Esophagus muscularis mucosa (tissue), 4 donors: ENCODE results near the gene LAPTM5. TPM values are rescaled to one million over a fixed set of nuclear protein-coding genes. Genes with fewer than 3 reads are reported as not detected.

Experiments used
- DNase-seq: peaks from one replicate; pipeline ENCODE4 v3.0.0-alpha.2; 2017; ENCODE audit errors: extremely low spot score
- H3K27ac ChIP-seq, 4 donors: fragments of 200-600 bp; sonication (generic); replicated peaks in 1 of 4; 1 replicate in 3 of 4; 2 replicates in 1 of 4; pipeline ENCODE4 v1.5.1; 2016 to 2019; ENCODE audit warnings: mild to moderate bottlenecking in 1 of 4
- H3K27me3 ChIP-seq, 4 donors: fragments of 200-600 bp; sonication (generic); one replicate each; pipeline versions ENCODE4 v1.5.1 to v1.6.0; 2016 to 2019
- H3K36me3 ChIP-seq, 4 donors: fragments of 200-600 bp; sonication (generic); one replicate each; pipeline ENCODE4 v1.5.1; 2016 to 2019
- H3K4me1 ChIP-seq, 4 donors: fragments of 200-600 bp; sonication (generic); one replicate each; pipeline ENCODE4 v1.5.1; 2016 to 2019
- H3K4me3 ChIP-seq, 4 donors: fragments of 200-600 bp; sonication (generic); 1 replicate in 2 of 4; 2 replicates in 2 of 4; pipeline ENCODE4 v1.5.1; 2016 to 2019; ENCODE audit warnings: mild to moderate bottlenecking in 4 of 4, moderate library complexity in 1 of 4
- H3K9me3 ChIP-seq, 4 donors: fragments of 200-600 bp; sonication (generic); 1 replicate in 3 of 4; 2 replicates in 1 of 4; pipeline ENCODE4 v1.5.1; 2016 to 2019
- EP300 ChIP-seq: sonication (generic); formaldehyde crosslinking; IDR thresholded peaks from one replicate; pipeline ENCODE4 v1.6.1; 2017; ENCODE audit warnings: antibody characterized with exemption
- POLR2A ChIP-seq: fragments of 450-650 bp; IDR thresholded peaks from one replicate; pipeline ENCODE4 v1.6.1; 2017; ENCODE audit warnings: antibody characterized with exemption, moderate library complexity, mild to moderate bottlenecking, low read depth
- POLR2AphosphoS5 ChIP-seq, 2 donors: sonication (generic); formaldehyde crosslinking; IDR thresholded peaks; one replicate each; pipeline ENCODE4 v1.6.1; 2017; ENCODE audit warnings: antibody characterized with exemption in 2 of 2
- WGBS: methylation state at CpG from one replicate; pipeline ENCODE4 v1.1.5; 2018; 5-methylcytosine and 5-hydroxymethylcytosine counted together
- intact Hi-C: fragments of 100-400 bp; cut with DNase I; formaldehyde crosslinking; loops from one replicate; pipeline ENCODE4 v1.15.1; 2023
- total RNA-seq, 4 donors: library from RNA; depleted of rRNA; stranded (reverse); fragments of >200 nt; gene quantifications; one replicate each; pipeline versions ENCODE4 v1.1.0 to v1.2.1, GENCODE V29; 2016
- TF ChIP-seq, protein P1 (sequence below), 3 experiments: fragments of 200-600 bp in 2 of 3; fragments of 450-650 bp in 1 of 3; sonication (generic) in 2 of 3; IDR thresholded peaks; one replicate each; pipeline ENCODE4 v1.5.1; 2017 to 2019; ENCODE audit warnings: antibody characterized with exemption in 3 of 3, mild to moderate bottlenecking in 2 of 3, moderate library complexity in 1 of 3

Gene LAPTM5
- total RNA-seq, 4 donors from 2014 or later = 32.4 to 83.7 (median 36.3) TPM

DNA sequence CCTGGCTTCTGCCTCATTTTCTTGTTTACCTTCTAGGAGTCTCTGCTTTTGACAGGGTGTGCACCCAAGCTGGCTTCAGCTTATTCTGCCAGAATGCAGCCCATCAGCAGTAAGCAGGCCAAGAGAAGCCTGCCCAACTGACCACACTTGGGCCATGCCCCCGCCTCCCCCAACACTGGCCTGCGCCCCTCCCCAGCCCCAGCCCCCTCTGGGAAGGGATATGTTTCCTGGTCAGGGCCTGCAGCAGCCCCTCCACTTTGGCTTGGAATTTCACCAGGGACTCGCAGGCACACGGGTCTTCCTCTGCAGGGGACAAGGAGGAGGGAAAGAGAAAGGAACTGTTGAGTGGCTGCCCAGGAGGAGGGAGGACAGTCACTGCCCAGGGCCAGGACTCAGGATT lies 43.5 kb downstream of the LAPTM5 start:
- intact Hi-C loops = no loop called here
- H3K27me3 ChIP-seq = no peaks in the 10 kb centered on the region
- no peaks in the 10 kb centered on the region for H3K36me3 ChIP-seq
- H3K27ac ChIP-seq = no peak overlapping the region
- H3K4me1 ChIP-seq = peaks cover 4 to 15% (median 8%) of the 10 kb centered on the region in 4 donors
- 79% methylated on average over 4 of the region's 4 CpGs for WGBS
- TF ChIP-seq POLR2AphosphoS5 (IDR thresholded peaks at IDR 0.05) (no peak), EP300 (no peak), POLR2A (no peak)
- TF ChIP-seq, protein P1, sequence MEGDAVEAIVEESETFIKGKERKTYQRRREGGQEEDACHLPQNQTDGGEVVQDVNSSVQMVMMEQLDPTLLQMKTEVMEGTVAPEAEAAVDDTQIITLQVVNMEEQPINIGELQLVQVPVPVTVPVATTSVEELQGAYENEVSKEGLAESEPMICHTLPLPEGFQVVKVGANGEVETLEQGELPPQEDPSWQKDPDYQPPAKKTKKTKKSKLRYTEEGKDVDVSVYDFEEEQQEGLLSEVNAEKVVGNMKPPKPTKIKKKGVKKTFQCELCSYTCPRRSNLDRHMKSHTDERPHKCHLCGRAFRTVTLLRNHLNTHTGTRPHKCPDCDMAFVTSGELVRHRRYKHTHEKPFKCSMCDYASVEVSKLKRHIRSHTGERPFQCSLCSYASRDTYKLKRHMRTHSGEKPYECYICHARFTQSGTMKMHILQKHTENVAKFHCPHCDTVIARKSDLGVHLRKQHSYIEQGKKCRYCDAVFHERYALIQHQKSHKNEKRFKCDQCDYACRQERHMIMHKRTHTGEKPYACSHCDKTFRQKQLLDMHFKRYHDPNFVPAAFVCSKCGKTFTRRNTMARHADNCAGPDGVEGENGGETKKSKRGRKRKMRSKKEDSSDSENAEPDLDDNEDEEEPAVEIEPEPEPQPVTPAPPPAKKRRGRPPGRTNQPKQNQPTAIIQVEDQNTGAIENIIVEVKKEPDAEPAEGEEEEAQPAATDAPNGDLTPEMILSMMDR (IDR thresholded peaks at IDR 0.05) = no peak
- peaks cover 0 to 4% (median 0%) of the 10 kb centered on the region in 4 donors for H3K9me3 ChIP-seq
- no peak overlapping the region for H3K4me3 ChIP-seq
- no peak for DNase-seq

DNA sequence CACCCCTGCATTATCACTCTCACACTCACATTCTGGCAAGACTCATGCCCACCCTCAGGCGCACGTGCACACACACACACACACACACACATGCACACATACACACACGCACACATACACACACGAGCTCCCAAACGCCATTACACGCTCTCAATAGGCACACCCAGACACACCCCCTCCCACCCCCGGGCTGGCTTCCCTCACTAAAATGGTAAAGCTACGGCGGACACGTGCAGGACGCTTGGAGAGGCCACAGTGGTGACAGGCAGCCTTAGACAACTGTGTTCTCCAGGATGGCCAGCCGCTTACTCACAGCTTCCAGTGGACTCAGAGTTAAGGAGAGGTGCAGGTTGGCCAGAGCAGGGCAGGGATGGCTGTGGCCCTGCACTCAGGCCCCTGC lies 44.3 kb downstream of the LAPTM5 start:
- H3K4me3 ChIP-seq = no peak overlapping the region
- H3K36me3 ChIP-seq = no peaks in the 10 kb centered on the region
- no peak for DNase-seq
- 51% methylated on average over 12 of the region's 12 CpGs for WGBS
- H3K27ac ChIP-seq = no peak overlapping the region
- peaks cover 0 to 10% (median 3%) of the 10 kb centered on the region in 4 donors for H3K4me1 ChIP-seq
- no peak for TF ChIP-seq POLR2A
- TF ChIP-seq POLR2AphosphoS5 (IDR thresholded peaks at IDR 0.05) = no peak
- TF ChIP-seq, protein P1 (IDR thresholded peaks at IDR 0.05) = no peak
- TF ChIP-seq EP300 = no peak
- H3K9me3 ChIP-seq = peaks cover 0 to 4% (median 0%) of the 10 kb centered on the region in 4 donors
- intact Hi-C loops = no loop called here
- no peaks in the 10 kb centered on the region for H3K27me3 ChIP-seq

DNA sequence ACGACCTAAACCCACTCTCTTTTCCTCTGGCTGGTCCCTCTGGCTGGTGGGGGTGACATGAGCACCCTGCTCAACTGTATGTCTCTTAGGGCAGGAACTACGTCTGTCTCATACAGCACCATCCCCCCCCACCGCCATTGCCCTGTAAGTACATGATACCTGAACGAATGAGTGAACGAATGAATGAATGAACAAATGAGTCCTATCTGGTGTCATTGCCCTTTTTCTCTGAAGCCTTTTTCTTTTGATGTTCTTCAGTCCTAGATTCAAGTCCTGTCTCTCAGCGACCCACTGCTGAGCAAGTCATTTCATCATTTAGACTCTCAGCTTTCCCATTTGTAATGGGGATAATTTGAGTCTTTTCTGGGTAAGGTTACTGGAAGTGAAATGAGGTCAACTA lies 45.0 kb downstream of the LAPTM5 start:
- no peak overlapping the region for H3K4me3 ChIP-seq
- 90% methylated on average over 6 of the region's 6 CpGs for WGBS
- H3K4me1 ChIP-seq = peaks cover 2 to 12% (median 5%) of the 10 kb centered on the region in 4 donors
- H3K27ac ChIP-seq = no peak overlapping the region
- intact Hi-C loops = no loop called here
- TF ChIP-seq POLR2A = no peak
- TF ChIP-seq EP300 = no peak
- TF ChIP-seq, protein P1 (IDR thresholded peaks at IDR 0.05) = no peak
- no peak for TF ChIP-seq POLR2AphosphoS5 (IDR thresholded peaks at IDR 0.05)
- peaks cover 0 to 4% (median 0%) of the 10 kb centered on the region in 4 donors for H3K9me3 ChIP-seq
- H3K36me3 ChIP-seq = no peaks in the 10 kb centered on the region
- H3K27me3 ChIP-seq = no peaks in the 10 kb centered on the region
- DNase-seq = no peak

DNA sequence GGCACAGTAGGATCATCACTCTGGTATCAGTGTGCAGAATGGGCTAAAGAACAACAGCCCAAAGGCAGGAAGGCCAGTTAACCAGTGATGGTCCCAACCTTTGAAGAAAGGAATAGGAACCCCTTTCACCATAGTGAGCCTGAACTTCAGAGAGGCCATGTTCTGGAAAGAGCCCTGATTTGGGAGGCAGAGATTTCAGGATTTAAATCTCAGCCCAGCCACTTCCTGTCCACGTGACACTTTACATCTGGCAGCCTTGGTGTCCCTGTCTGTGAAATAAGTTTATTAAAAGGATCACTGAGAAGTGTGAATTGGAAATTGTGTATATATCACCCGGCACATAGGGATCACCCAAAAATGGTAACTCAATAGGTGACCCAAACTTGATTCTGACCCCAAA lies 47.2 kb downstream of the LAPTM5 start:
- Histone ChIP-seq H3K36me3 (no peaks in the 10 kb centered on the region), H3K4me1 (peaks cover 9 to 28% (median 17%) of the 10 kb centered on the region in 4 donors), H3K27ac (no peak overlapping the region), H3K27me3 (no peaks in the 10 kb centered on the region), H3K4me3 (no peak overlapping the region), H3K9me3 (peaks cover 0 to 2% (median 0%) of the 10 kb centered on the region in 4 donors)
- TF ChIP-seq, protein P1 (IDR thresholded peaks at IDR 0.05) = no peak
- TF ChIP-seq POLR2AphosphoS5 (IDR thresholded peaks at IDR 0.05) = no peak
- no peak for TF ChIP-seq EP300
- TF ChIP-seq POLR2A = no peak
- 71% methylated on average over 2 of the region's 2 CpGs for WGBS
- intact Hi-C loops = no loop called here
- DNase-seq = no peak

DNA sequence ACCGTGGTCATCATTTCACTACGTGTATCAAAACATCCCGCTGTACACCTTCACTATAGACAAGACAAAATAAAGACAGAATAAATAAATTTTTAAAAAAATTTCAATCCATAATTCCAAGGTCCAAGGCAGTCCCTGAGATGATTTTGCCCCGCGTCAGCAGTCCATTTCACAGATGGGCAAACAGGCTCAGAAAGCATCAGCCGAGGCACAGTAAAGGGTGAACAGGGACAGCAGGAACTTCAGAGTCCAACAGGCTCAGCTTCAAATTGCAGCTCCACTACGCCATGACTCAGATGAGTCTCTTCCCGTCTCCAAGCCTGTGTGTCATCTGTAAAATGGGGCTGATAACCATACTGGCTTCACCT lies 49.2 kb downstream of the LAPTM5 start:
- TF ChIP-seq, protein P1 (IDR thresholded peaks at IDR 0.05) = no peak
- TF ChIP-seq EP300 = no peak
- TF ChIP-seq POLR2A = no peak
- TF ChIP-seq POLR2AphosphoS5 (IDR thresholded peaks at IDR 0.05) = no peak
- Histone ChIP-seq H3K4me3 (no peak overlapping the region), H3K27ac (no peak overlapping the region), H3K4me1 (peaks cover 16 to 41% (median 32%) of the 10 kb centered on the region in 4 donors), H3K36me3 (no peaks in the 10 kb centered on the region), H3K27me3 (no peaks in the 10 kb centered on the region), H3K9me3 (no peaks in the 10 kb centered on the region)
- 47% methylated on average over 8 of the region's 8 CpGs for WGBS
- intact Hi-C loops = loop anchor here (2.0 to 10.0 kb wide), 5 partner anchors 326 to 1834 kb away; partner anchors contain the start of gene PTPRU
- no peak for DNase-seq
